Hindlimb muscle (tissue), 1 donor: Measurements from ENCODE around the gene SLC25A25. TPM values are rescaled to one million over a fixed set of nuclear protein-coding genes. Genes with fewer than 3 reads are reported as not detected.
"Not testable (repeated sequence)": the region's sequence is repeated elsewhere in the genome, so short reads cannot be mapped to it uniquely, and the experiment has no call there.

Experiments used
- DNase-seq: peaks from one replicate; pipeline ENCODE4 v3.0.0-alpha.2; 2013
- polyA plus RNA-seq: library from polyadenylated mRNA; unstranded; fragments of 120-200 nt; gene quantifications from one replicate; pipeline ENCODE4 v1.2.1, GENCODE V29; 2013; ENCODE audit not compliant: insufficient read length

Gene SLC25A25
- 14.9 TPM for polyA plus RNA-seq

GRCh38 chr9:128067645-128068385 lies at the start of gene SLC25A25:
SLC25A25 (plus strand) TSS chr9:128068232; CDS start chr9:128068320, 88 bp downstream.
- peak; percentile 100 for DNase-seq

GRCh38 chr9:128020692-128021091 lies 47.3 kb upstream of the SLC25A25 start:
- no peak for DNase-seq

GRCh38 chr9:128021098-128021497 lies 46.9 kb upstream of the SLC25A25 start:
- no peak for DNase-seq

GRCh38 chr9:128022886-128023285 lies 45.1 kb upstream of the SLC25A25 start:
- no peak for DNase-seq

GRCh38 chr9:128023671-128024070 lies 44.4 kb upstream of the SLC25A25 start:
- not testable (repeated sequence) for DNase-seq

GRCh38 chr9:128024761-128025308 lies 43.2 kb upstream of the SLC25A25 start:
- DNase-seq = no peak

GRCh38 chr9:128025736-128026135 lies 42.3 kb upstream of the SLC25A25 start:
- no peak for DNase-seq

GRCh38 chr9:128026255-128026772 lies 41.7 kb upstream of the SLC25A25 start:
- DNase-seq = no peak

GRCh38 chr9:128026773-128027541 lies 41.1 kb upstream of the SLC25A25 start:
- no peak for DNase-seq

- DNase-seq = no peak
Observed at GRCh38 chr9:128027705-128028104, 40.3 kb upstream of the SLC25A25 start.

GRCh38 chr9:128033609-128034008 lies 34.4 kb upstream of the SLC25A25 start:
- DNase-seq = no peak

GRCh38 chr9:128034821-128035652 lies 33.0 kb upstream of the SLC25A25 start:
- peak; percentile 58 for DNase-seq

- not testable (repeated sequence) for DNase-seq
Observed at GRCh38 chr9:128036522-128036921, 31.5 kb upstream of the SLC25A25 start.

GRCh38 chr9:128040783-128041182 lies 27.2 kb upstream of the SLC25A25 start:
- not testable (repeated sequence) for DNase-seq

GRCh38 chr9:128042043-128042442 lies 26.0 kb upstream of the SLC25A25 start:
- DNase-seq = no peak

GRCh38 chr9:128043467-128043868 lies 24.6 kb upstream of the SLC25A25 start:
- DNase-seq = no peak

- DNase-seq = not testable (repeated sequence)
Observed at GRCh38 chr9:128045409-128045808, 22.6 kb upstream of the SLC25A25 start.

- no peak for DNase-seq
Observed at GRCh38 chr9:128045831-128046230, 22.2 kb upstream of the SLC25A25 start.

- DNase-seq = no peak
Observed at GRCh38 chr9:128047231-128047630, 20.8 kb upstream of the SLC25A25 start.

GRCh38 chr9:128048663-128049062 lies 19.4 kb upstream of the SLC25A25 start:
- DNase-seq = no peak

GRCh38 chr9:128049843-128050242 lies 18.2 kb upstream of the SLC25A25 start:
- no peak for DNase-seq
